Forelimb muscle (tissue), 1 donor: ENCODE measurements around the gene PLCL2. TPM values are rescaled to one million over a fixed set of nuclear protein-coding genes. Genes with fewer than 3 reads are reported as not detected.
"Not testable (repeated sequence)": the region's sequence is repeated elsewhere in the genome, so short reads cannot be mapped to it uniquely, and the experiment has no call there.

Experiments
- DNase-seq: peaks from one replicate; pipeline ENCODE4 v3.0.0-alpha.2; 2013; ENCODE audit warnings: low read depth
- polyA plus RNA-seq: library from polyadenylated mRNA; unstranded; fragments of 120-200 nt; gene quantifications from one replicate; pipeline ENCODE4 v1.2.1, GENCODE V29; 2013; ENCODE audit not compliant: insufficient read length

The PLCL2 gene
- polyA plus RNA-seq, 1 donor = 13.7 TPM

DNA sequence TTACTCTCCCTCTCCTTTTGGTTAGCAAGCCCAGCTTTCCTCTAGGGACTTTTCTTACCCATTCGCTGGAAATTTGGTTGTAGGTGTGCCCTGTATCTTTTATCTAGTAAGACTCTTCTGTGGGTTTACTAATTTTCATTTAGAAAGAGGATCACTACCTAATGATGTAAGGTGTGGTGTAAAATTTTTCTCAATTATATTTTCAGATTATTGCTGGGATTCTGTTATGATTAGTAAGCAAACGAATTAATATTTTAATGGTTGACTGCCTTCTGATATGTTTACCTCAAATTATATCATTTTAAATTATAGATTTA is 28.5 kb downstream of the PLCL2 start:
- no peak for DNase-seq

DNA sequence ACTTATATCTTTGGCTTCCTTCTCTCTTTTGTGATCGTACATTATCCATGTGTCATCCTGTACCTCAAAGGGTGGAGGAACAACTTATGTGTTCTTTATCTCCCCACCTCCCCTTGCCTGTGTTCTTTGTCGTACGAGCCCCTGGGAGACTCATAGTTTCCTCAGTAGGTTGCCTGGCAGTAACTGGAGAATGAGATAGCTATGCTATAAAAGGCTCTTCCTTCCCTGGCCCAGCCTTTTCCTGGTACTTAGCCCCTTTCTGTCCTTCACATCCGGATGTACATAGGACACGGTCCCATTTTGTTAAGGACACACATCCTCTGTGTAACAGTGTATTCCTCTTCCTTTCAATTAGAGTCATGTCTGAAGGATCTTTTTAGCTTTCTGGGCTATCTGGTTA is 32.1 kb downstream of the PLCL2 start:
- no peak for DNase-seq

- no peak for DNase-seq
These were observed 32.6 kb downstream of the PLCL2 start for GRCh38 chr3:16917256-16917935.

- no peak for DNase-seq
These were observed 33.4 kb downstream of the PLCL2 start for GRCh38 chr3:16917980-16918682.

DNA sequence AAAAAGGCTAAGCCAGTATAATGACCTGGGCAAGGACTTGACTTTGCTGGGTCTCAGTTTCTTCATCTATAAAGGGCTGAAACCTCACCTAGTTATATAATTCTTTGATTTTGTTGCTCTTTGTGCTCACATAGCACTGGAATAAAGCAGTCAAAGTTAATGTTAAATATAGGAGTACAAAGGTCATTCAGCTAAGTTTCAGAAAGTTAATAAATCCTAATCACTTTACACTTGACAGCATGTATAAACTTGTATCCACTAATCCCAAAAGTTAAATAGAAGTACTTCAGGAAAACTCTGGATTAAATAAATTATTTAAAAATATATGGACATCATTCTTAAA is 33.9 kb downstream of the PLCL2 start:
- DNase-seq = no peak

- DNase-seq = no peak
These were observed 38.4 kb downstream of the PLCL2 start for GRCh38 chr3:16923112-16923511.

GRCh38 chr3:16927485-16927884 is 42.7 kb downstream of the PLCL2 start:
- DNase-seq = no peak

GRCh38 chr3:16928386-16929132 is 43.8 kb downstream of the PLCL2 start:
- DNase-seq = no peak

DNA sequence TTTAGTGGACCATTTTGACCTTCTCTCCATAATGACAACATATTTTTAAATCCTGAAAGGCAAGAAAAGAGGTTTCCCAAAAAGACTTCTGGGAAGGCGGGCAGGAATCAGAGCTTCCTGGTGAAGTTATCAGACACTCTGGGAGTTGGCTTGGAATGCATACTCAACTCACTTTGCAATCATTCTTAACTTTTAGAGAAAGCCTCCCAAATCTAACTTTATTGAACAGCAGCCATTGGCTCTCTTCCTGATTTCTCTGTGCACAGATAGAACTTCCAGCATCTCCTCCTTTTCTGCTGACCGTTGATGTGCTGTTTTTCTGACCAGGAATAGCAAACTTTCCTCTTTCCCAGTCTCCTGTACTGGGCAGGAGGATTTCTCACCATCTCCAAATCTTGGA is 44.6 kb downstream of the PLCL2 start:
- no peak for DNase-seq

DNA sequence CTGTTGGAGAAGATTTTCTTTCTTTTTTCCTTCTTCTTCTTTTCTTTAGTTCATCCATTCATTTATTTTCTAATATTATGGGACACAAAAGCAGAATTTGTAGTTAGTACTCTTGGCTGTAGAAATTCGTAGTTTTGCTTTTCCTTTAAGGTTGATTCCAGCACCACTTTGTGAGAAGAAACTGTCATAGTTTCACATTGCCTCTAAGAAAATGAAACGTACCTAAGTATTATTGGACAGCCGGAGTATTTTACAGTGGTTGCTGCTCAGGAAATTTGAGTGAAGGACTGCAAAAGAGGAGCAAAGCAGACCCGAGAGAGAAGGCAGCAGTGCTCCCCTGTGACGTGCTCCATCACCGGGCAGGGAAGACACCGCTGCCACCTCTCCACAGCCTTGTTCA is 48.1 kb downstream of the PLCL2 start:
- DNase-seq = no peak

DNA sequence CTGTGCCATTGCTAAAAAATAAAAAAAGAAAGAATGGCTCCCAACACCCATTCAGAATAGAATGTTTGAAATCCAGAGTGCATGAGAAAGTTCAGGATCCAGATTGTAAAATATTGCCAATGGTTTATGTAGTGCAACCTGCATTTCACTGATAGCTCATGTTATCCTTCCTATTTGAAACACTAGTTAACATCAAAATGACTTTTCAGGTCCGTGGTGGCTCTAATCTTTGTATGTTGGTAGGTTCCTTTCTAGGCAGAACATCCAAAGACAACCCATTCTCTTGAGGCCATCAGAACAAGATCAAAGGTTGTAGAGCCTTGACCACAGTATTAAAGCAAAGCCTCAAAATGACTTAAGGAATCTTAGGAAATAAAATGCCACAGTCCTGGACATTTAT is 51.0 kb downstream of the PLCL2 start:
- DNase-seq = no peak

GRCh38 chr3:16936233-16936632 is 51.5 kb downstream of the PLCL2 start:
- no peak for DNase-seq

GRCh38 chr3:16936676-16937230 is 52.0 kb downstream of the PLCL2 start:
- DNase-seq = no peak

DNA sequence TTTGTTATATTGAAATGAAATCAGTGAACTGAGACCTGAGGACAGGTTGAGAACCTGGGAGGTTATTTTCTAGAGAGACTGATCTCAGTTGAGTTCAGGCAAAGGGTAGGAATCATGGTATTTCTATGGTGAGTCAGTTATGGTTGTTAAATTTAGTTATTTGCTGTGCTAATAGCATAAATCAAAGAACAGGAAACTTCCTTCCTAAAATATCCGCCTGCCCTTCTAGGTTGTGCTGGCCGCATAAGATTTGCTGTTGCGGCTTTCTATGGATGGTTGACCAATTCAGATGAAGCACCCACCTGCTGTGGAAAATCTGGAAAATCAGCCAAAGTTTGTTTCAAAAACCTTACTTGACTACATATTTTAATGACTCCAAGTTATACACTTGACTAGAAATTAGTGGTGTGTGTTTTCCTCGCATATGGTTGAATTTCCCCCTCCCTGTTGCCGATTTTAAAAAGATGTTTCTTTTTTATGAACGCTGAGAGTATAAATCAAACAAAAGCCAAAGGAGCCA is 52.6 kb downstream of the PLCL2 start:
- DNase-seq = no peak

GRCh38 chr3:16940769-16941700 is 56.3 kb downstream of the PLCL2 start:
- DNase-seq = no peak

DNA sequence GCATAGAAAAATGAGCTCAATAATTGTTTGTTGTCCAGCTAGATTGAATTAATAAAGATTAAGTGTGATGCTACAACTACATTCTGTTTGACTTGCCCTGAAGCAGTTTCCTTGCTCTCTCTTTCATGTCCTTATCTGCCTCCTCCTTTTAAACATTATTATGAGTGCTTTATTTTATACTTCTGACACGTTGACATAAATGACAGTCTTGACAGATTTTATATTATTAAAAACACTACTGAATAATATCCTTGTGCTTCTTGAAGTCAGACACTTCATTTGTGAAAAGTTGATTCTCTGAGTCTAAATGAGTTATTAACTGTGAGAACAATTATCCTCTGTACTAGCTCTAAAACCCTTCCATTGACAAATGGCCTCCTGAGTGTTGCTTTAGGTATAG is 58.2 kb downstream of the PLCL2 start:
- DNase-seq = no peak

DNA sequence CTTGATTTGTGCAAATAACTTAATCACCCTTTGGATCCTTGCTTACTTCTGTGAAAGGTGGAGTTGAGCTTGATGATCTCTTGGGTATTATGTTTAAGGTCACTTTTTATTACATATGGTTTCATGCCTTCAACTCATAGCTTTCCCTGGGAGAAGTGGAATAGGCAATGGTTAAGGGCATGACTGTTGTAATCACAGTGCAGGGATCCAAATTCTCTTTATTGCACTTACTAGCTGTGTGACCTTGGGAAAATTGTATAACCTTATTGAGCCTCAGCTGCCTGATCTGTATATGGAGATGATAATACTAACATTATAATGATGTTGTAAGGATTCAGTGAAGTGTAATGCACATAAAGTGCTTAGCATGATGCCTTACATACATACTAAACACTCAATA is 59.1 kb downstream of the PLCL2 start:
- no peak for DNase-seq

DNA sequence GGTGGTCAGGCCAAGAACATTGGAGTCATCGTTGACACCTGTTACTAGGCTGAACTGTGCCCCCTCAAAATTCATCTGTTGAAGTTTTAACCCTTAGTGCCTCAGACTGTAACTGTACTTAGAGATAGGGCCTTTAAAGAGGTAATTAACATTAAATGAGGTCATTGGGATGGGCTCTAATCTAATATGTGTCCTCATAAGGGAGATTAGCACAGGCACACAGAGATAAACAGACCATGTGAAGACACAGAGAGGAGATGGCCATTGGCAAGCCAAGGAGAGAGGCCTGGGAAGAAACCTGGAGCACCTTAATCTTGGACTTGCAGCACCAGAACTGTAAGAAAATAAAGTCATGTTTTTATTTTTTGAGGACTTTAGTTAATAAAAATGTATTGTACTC is 59.6 kb downstream of the PLCL2 start:
- DNase-seq = no peak

GRCh38 chr3:16945330-16945729 is 60.6 kb downstream of the PLCL2 start:
- DNase-seq = no peak

GRCh38 chr3:16950282-16950681 is 65.5 kb downstream of the PLCL2 start:
- DNase-seq = no peak

DNA sequence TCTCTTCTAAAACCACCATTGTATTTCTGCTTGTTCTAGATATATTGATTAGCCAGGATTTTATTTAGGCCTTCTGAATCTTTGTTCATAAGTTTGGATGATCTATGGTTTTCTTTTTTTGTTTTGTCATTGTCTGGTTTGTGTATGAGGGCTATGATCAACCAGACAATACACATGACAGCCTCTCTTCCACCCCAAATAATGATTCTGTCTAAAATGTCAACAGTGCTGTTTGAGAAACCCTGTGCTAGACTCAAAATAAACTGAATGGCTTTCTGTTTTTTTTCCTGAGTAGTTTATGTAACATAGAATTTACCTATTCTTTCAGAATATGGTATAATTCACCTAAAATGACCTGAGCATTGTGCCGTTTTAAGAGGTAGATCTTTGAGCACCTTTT is 66.1 kb downstream of the PLCL2 start:
- DNase-seq = no peak

DNA sequence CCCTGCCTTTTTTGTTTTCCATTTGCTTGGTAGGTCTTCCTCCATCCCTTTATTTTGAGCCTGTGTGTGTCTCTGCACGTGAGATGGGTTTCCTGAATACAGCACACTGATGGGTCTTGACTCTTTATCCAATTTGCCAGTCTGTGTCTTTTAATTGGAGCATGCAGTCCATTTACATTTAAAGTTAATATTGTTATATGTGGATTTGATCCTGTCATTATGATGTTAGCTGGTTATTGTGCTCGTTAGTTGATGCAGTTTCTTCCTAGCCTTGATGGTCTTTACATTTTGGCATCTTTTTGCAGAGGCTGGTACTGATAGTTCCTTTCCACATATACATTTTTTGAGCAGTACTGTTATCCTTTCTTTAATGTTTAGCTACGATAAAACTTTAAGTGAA is 73.1 kb downstream of the PLCL2 start:
- not testable (repeated sequence) for DNase-seq
